Upper lobe of left lung (tissue), 4 donors: Measurements from ENCODE around the gene MOB2.

ENCODE experiments used
- CTCF ChIP-seq, 6 experiments: fragments of 450-650 bp in 4 of 6; fragments of 200-600 bp in 2 of 6; sonication (generic) in 2 of 6; IDR thresholded peaks; one replicate each; pipeline ENCODE4 v1.5.1; 2016 to 2019; ENCODE audit warnings: antibody characterized with exemption in 6 of 6
- EP300 ChIP-seq, 4 donors: sonication (generic); formaldehyde crosslinking; IDR thresholded peaks; one replicate each; pipeline ENCODE4 v1.5.1; 2017; ENCODE audit warnings: antibody characterized with exemption in 4 of 4, control low read depth in 2 of 4
- POLR2A ChIP-seq, 4 donors: fragments of 450-650 bp; IDR thresholded peaks; one replicate each; pipeline ENCODE4 v1.5.1; 2016 to 2017; ENCODE audit warnings: antibody characterized with exemption in 4 of 4, mild to moderate bottlenecking in 2 of 4
- POLR2AphosphoS5 ChIP-seq, 2 donors: sonication (generic); formaldehyde crosslinking; IDR thresholded peaks; one replicate each; pipeline ENCODE4 v1.5.1; 2017; ENCODE audit warnings: antibody characterized with exemption in 2 of 2

- no peak for TF ChIP-seq CTCF (IDR thresholded peaks at IDR 0.05)
- TF ChIP-seq POLR2A (IDR thresholded peaks at IDR 0.05): no peak
- no peak for TF ChIP-seq EP300 (IDR thresholded peaks at IDR 0.05)
- no peak for TF ChIP-seq POLR2AphosphoS5 (IDR thresholded peaks at IDR 0.05)
These were observed 9.6 kb upstream of the MOB2 start for GRCh38 chr11:1496091-1496760.
